ENCODE results near the gene TBX3.

GRCh38 chr12:114666746-114667668 is 17.0 kb downstream of the TBX3 start:
- no peak for TF ChIP-seq POLR2A (IDR thresholded peaks at IDR 0.05)
- TF ChIP-seq CTCF (IDR thresholded peaks at IDR 0.05) = no peak

All from testis (tissue), 2 donors.